Cortex of kidney (tissue), 1 donor: ENCODE measurements around the gene TRAF2.
"Not testable (repeated sequence)": the region's sequence is repeated elsewhere in the genome, so short reads cannot be mapped to it uniquely, and the experiment has no call there.

Source experiments
- DNase-seq: peaks from one replicate; lab custom pipeline; 2025; lab: John Stamatoyannopoulos, UW

Gene TRAF2

DNA sequence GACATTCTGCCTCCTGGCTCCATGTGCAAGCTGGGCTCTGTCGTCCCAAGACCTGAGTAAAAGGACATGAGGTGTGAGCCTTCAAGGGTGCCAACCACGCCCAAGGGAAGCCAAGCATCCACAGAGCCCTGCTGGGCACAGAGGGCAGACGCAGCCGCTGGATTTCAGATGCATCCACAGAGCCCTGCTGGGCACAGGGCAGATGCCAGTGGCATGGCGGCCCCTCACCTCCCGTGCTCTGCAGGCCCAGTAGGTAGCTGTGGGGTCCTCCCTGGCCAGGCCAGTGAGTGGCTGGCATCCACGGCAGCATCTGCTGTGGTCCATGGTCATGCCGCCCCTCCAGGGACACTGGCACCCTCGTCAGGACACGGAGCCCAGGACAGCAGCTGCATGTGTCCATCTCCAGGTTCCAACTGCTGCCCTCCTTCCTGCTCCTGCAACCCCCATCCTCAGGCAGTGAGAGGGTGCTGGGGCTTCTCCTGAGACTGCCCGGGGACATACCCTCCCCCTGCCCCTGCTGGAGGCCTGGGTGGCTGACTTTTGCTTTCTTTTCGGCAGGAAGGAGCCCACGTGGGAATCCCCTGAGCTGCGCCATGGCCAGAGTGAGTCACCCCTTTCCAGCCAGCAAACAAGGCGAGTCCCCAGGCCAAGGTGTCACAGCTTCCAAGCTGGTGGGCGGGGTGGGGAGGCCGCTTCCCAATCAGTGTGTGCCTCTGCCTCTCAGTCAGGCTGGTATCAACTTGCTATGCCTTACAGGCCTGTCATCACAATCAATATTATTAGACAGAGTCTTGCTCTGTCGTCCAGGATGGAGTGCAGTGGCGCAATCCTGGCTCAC lies 4.0 kb upstream of the TRAF2 start:
- no peak for DNase-seq

DNA sequence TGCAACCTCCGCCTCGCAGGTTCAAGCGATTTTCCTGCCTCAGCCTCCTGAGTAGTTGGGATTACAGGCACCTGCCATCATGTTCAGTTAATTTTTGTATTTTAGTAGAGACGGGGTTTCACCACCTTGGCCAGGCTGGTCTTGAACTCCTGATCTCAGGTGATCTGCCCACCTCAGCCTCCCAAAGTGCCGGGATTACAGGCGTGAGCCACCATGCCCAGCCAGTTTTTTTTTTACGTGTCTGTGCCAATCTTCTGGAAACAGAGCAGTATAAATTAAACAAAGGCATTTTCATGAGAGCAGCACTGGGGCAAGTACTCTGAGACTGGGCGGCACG lies 3.4 kb upstream of the TRAF2 start:
- not testable (repeated sequence) for DNase-seq

DNA sequence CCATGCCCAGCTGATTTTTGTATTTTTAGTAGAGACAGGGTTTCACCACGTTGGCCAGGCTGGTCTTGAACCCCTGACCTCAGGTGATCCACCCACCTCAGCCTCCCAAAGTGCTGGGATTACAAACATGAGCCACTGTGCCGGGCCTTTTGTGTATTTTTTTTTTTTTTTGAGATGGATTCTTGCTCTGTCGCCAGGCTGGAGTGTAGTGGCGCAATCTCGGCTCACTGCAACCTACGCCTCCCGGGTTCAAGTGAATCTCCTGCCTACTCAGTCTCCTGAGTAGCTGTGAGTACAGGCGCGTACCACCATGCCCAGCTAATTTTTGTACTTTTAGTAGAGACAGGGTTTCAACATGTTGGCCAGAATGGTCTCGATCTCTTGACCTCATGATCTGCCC lies 2.6 kb upstream of the TRAF2 start:
- not testable (repeated sequence) for DNase-seq

DNA sequence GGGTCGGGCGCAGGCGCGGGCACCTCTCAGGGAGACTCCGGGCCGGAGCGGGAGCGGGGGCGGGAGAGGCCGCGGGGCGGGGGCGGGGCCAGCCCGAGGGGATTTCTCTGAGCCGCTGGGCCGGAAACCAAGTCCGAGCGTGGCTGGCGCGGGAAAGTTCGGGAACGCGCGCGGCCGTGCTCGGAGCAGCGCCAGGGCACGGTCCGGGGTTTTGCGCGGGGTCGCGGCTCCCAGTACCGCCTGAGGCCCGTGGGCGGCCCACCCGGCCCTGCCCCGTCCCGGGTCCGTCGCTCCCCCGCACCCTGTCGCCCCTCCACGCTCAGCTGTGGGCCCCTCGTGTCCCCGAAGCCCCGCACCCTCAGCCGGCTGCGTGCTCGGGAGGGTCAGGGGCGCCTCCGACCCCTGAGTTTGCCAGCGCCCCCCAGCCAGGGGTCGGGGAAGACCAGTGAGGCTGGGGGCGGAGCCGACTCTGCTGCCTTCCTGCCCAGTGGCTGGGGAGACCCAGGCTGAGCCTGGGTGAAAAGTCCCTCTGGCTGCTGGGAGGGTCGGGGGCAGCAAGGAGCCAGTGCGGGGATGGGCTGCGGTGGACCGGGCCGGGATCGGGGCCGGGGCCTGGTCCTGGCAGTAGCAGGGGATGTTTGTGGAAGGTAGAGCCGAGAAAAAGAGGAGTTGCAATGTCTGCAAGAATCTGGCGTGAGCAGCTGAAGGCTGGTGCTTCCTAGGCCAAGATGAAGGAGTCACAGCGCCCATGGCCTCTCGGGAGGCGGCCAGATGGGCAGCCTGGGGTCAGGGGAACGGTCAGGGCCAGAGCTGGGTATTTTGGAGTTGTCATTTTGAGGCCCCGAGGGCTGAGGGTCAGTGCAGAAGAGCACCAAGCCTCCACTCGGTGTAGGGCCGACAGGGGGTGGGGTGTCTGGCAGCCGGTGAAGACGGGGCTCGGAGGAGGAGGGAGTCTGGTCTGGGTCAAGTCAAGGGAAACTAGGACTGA lies 588 bp downstream of the TRAF2 start:
- no peak for DNase-seq

DNA sequence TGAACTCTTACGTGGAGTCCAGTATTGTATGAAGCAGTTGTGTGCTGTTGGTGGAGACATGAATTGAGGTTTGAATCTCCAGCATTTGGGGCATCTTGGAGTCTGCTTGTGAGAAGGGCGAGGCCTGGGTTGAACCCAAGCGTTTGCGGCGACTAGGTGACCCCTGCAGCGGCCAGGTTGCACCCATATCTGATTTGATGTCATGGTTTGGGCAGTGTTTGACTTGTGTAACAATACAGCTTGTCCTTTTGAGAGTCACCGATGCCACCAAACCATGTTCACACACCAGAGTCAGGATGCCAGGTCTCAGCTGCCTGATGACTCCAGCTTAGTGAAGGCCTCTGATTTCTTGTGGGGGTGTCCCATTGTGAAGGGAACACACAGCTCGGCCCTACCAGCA lies 2.1 kb downstream of the TRAF2 start:
- no peak for DNase-seq

DNA sequence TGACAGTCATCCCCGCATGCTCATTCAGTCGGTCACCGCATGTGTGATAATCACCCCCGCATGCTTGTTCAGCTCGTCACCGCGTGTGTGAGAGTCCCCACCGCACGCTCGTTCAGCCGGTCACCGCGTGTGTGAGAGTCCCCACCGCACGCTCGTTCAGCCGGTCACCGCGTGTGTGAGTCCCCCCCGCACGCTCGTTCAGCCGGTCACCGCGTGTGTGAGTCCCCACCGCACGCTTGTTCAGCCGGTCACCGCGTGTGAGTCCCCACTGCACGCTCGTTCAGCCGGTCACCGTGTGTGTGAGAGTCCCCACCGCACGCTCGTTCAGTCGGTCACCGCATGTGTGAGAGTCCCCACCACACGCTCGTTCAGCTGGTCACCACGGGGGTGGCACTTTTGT lies 3.5 kb downstream of the TRAF2 start:
- DNase-seq: no peak

DNA sequence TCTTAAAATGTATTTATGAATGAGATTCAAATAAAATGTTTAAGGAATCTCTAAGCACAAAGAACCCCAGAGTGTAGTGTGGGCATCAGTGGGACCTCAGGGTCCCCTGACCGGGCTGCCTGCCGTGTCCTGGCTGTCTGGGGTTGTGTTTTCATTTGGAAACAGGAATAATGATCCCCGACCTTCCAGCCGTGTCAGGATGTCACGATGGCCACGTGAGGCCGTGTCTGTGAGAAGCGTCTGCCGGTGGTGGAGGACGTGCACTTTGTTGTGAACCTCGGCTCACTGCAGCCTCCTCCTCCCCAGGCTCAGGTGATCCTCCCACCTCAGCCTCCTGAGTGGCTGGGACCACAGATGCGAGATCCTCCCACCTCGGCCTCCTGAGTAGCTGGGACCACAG lies 4.3 kb downstream of the TRAF2 start:
- no peak for DNase-seq

DNA sequence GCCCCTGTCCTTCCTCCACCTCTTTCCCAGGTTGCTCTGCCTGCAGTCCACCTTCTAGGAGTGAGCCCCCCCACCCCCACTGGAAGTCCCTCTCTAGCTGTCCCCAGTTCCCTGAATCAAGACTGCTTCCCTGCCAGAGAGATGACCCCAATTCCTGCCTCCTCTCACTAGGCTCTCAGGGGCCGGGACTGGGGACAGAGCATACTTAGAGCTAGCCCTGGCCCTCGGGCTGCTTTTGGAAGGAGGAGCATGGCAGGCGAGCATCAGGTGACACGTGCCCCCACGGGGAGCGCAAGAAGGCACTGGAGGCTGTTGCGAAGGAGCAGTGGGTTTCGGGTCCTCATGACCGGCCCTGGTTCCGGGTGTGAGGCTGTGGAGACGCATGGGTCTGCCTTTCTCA lies 9.7 kb downstream of the TRAF2 start:
- DNase-seq: no peak

DNA sequence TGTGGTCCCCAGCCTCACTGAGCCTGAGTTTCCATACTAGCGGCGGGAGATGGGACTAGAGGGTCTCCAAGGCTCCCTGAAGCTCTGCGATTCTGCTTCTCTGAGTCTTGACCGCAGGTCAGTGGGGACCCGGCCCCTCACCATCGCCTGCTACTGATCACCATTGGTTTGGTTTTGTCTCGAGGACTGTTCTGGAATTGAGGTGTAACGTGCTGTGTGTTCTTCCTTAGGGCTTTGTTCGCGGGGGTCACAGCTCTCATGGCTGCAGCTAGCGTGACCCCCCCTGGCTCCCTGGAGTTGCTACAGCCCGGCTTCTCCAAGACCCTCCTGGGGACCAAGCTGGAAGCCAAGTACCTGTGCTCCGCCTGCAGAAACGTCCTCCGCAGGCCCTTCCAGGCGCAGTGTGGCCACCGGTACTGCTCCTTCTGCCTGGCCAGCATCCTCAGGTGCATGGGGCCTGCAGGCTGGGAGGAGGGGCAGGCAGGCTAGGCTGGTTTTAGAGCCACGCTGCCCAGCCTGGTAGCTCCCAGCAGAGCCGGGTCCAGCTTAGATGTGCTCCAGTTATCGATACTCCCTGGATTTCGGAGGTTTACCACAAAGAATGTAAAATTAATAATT lies 12.3 kb downstream of the TRAF2 start:
- DNase-seq: no peak

DNA sequence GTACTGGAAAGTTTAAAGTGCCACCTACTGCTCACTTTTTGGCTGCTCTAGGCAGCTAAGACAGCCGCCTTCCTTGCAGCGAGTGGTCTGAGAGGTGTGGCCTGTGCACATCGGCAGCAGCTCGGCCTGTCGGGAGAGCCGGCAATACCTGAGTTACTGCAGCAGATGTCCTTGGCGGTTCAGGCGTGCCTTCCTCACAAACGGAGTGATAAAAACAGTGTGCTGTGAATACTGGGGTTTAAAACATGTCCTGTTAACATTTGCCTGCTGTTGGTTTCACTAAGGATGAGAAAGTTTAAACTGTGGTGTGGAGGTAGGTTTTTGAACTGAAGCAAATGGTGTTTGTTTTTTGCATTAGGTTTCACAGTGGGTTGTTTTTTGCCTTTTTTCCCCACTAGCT lies 12.9 kb downstream of the TRAF2 start:
- DNase-seq: no peak

DNA sequence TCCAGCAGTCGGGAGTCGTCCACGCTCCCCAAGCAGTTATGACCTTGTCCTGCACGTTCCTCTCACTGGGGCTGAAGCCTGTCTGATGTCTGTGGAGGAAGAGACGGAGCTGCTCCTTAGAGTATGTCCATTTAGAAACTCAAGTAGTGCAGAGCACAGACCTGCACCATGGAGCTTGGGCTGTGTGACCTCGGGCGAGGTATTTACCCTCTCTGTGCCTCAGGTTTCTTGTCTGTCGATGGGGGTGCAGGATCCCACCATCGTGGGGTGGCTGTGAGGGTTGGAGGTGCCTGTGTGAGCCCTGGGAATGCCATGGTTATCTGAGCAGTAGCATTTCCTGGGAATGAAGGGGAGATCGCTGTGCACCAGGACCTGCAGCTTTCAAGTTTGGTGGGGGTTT lies 14.2 kb downstream of the TRAF2 start:
- no peak for DNase-seq

DNA sequence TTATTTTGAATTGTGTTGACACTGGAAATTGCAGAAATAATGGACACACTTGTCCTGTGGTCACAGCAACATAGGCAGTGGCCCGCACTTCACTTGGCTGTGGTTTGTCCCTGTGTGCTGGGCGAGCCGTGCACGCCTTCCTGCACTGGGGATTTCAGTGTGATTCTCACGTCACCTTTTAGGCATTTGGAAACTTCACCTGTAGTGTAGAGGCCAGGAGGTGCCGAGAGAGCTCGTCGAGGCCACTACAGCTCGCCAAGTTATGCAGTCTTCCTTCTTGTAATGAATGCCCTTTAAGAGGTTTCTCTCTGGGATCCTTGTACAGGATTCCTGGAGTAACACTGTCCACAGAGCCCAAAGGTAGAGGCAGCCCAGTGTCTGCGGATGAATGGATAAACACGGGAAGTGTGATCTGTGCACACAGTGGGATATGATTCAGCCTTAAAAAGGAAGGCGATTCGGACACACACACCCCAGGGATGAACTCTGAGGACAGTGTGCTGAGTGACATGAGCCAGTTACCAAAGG lies 14.7 kb downstream of the TRAF2 start:
- no peak for DNase-seq

DNA sequence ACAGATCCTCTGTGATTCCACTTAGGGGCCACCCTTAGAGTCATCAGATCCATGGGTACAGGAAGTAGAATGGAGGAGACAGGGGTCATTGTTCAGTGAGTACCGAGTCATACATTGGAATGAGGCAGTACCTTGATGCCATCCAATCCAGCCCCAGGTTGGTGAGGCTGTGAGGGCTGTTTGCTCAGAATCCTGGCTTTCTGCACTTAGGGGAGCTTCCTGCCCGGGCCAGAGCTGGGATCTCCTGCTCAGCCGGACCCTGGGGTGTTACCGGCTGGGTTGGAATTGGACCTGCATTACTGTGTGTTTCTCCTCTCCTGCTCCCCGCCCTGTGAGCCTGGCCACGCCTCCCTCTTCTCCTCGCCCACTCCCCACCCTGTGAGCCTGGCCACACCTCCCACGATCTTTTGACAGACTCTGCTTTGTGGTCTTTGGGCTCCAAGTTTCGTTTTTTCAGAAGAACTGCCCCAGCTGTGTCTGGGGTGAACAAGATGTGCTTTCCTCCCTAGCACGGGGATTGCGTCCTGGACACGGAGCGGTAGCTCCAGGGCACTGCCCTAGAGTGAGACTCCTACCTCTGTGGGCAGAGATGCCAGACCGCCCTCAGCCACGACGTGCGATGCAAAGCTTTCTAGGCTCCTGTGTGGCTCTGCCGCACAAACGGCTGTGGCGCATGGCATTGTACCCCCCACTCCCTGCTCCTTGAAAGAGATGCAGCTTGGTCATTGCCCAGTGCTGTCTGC lies 15.4 kb downstream of the TRAF2 start:
- no peak for DNase-seq

DNA sequence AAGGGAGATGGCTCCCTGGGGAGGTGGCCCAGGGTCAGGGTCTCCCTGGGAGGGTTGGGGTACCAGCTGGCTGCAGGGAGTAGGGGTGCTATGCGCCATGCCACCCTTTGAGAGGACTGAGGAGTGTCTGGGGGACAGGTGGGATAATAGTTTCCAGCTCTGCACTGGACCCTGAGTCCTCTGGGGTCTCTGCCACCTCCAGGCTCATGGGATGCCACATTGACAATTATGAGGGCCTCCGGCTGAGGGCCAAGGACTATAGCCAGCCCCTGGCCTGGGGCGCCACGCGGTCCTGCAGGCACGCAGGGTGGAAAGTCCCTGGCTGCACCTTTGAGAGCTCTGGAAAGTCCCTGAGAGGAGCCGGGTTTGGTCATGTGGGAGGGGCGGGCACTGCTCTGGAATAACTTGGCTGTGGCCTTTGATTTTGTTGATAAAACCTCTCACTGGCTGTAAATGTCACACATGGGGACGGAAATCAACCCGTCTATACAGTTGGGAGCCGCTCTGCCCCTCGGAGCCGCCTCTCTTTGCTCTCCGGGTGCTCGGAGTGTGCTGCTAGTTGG lies 16.0 kb downstream of the TRAF2 start:
- DNase-seq: no peak

DNA sequence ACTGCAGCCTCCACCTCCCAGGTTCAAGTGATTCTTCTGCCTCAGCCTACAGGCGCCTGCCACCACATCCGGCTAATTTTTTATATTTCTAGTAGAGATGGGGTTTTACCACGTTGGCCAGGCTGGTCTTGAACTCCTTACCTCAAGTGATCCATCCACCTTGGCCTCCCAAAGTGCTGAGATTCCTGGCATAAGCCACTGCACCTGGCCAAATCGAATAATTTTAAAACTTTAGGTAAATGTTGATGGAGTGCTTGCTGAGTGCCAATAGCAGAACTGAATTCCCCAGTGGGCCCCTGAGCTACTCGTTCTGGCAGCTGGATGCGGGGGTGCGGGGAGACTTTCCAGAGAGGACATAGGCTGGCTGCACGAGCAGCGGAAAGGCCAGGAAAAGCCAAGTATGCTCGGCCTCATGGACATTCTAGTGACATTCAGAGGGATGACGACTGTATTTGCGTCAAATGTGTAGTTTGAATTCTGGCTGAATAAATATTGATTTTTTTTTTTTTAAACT lies 16.8 kb downstream of the TRAF2 start:
- DNase-seq: no peak

DNA sequence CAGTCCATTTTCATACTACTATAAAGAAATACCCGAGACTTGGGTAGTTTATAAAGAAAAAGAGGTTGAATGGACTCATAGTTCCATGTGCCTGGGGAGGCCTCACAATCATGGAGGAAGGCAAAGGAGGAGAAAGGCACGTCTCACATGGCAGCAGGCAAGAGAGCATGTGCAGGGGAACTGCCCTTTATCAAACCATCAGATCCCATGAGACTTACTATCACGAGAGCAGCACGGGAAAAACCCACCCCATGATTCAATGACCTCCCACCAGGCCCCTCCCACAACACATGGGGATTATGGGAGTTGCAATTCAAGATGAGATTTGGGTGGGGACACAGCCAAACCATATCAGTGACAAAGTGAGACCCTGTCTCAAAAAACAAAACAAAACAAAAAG lies 19.9 kb downstream of the TRAF2 start:
- no peak for DNase-seq

DNA sequence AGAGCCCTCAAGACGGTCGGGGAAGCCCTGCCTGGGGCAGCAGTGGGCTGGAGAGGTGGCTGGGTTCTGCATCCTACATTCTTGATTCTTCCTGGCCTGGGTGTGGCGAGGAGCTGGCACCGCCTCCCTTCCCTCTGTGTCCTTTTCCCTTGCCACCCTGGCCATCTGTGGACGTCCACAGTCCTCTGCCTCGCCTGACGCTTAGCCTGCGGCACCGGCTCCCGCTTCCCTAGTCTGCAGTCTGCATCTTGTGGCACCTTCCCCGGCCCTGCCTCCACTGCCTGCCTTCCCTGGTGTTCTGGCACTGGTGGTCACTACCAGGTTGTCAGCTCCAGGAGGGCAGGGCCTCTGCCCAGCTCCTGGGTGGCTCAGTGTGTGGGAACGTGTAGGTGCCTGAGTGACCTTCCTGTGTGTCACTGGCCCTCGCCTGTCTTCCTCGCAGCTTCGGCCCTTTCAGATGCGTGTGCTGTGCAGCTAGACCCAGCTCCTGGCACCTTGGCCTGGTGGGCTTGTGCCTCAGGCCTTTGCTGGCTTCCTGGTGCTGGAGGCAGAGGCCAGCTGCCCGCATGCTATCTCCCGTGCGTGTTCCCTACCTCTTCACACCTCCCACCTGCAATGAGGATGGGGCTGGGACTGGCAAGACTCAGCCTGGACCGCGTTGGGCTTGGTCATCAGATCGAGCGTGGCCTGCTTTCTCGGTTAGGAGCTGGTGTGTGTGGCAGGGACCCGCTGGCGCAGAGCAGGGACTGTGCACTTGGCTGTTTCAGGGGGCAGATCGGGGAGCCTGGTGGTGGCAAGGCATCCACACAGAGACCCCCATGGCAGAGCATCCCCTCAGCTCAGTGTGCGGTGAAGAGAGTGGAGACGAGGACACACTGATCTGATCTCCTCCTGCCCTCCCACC lies 20.9 kb downstream of the TRAF2 start:
- no peak for DNase-seq

DNA sequence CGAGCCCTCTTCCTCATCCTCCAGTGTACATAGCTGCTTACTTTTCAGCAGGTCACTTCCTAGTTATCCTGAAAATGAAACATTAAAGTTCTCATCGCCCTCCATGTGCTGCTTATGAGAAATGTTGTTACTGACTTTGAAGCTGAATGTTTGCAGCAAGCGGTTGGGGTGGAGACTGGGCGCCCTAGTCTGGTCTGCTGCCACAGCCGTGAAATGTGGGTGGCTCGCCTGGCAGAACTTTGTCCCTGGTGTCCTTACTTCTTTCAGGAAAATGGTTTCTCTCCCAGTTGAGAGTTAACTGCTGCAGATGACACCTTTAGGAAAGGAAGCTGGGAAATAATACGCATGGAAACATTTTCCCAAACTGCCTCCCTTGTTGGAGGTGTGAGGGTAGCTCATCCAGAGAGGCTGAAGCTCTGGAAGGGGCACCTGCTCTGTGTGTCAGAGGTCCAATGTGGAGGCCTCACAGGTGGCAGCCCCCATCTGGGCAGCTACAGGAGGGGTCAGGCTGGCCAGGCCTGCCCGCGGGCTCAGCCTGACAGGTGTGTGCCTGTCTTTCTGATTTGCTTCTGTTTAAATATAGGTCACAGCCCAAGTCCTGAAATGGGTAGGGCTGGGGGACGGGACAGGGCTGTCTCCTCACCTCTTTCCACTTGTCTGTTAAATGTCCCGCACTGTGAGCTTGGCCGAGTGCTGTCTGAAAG lies 24.0 kb downstream of the TRAF2 start:
- DNase-seq: no peak

DNA sequence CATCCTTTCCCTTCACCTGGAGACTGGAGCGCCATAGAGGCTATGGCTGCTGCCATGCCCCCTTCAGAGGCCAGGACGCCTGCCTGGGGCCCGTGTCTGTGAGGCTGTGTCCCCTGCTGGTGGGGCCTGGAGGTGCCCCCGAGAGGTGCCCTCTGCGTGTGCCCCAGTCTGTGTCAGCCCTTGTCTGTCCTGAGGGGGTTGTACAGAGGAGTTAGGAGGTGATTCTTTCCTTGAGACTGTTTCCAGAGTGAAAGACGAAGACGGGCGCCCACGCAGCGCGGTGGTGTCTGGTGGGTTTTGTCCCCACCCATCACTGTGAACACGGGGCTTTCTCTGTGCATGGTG lies 24.6 kb downstream of the TRAF2 start:
- no peak for DNase-seq
